ENCODE results near the gene ZNF821.

ZNF821 gene

GRCh38 chr16:71927383-71927782, 43.4 kb upstream of the ZNF821 start:
- TF ChIP-seq SUZ12 (IDR thresholded peaks at IDR 0.05; ENCODE audit: extremely low read depth, insufficient read depth, insufficient read length) (no peak), YY1 (IDR thresholded peaks at IDR 0.05; ENCODE audit: insufficient read depth, insufficient read length) (no peak), ZNF274 (IDR thresholded peaks at IDR 0.05; ENCODE audit: low read depth, low read length) (no peak)
- no peak for DNase-seq (ENCODE audit: low read depth, low spot score)
- H3K9ac ChIP-seq (ENCODE audit: insufficient read length, low read depth) = no peak overlapping the region
- peaks cover 86% of the 10 kb centered on the region for H3K36me3 ChIP-seq (ENCODE audit: insufficient read depth, insufficient read length, low read length)
- H3K27me3 ChIP-seq (ENCODE audit: insufficient read depth, insufficient read length) = no peaks in the 10 kb centered on the region
- H3K9me3 ChIP-seq (ENCODE audit: insufficient read depth, low read length) = no peaks in the 10 kb centered on the region
- no peak overlapping the region for H3K4me3 ChIP-seq (ENCODE audit: insufficient read length, low read depth)
- H3K4me1 ChIP-seq (ENCODE audit: insufficient read depth, insufficient read length) = no peaks in the 10 kb centered on the region

GRCh38 chr16:71924710-71925109, 40.7 kb upstream of the ZNF821 start:
- Histone ChIP-seq H3K27me3 (ENCODE audit: insufficient read depth, insufficient read length) (no peaks in the 10 kb centered on the region), H3K9ac (ENCODE audit: insufficient read length, low read depth) (no peak overlapping the region), H3K4me1 (ENCODE audit: insufficient read depth, insufficient read length) (no peaks in the 10 kb centered on the region), H3K4me3 (ENCODE audit: insufficient read length, low read depth) (no peak overlapping the region), H3K9me3 (ENCODE audit: insufficient read depth, low read length) (peaks cover under 1% of the 10 kb centered on the region), H3K36me3 (ENCODE audit: insufficient read depth, insufficient read length, low read length) (peaks cover 91% of the 10 kb centered on the region)
- TF ChIP-seq SUZ12 (IDR thresholded peaks at IDR 0.05; ENCODE audit: extremely low read depth, insufficient read depth, insufficient read length) (no peak), ZNF274 (IDR thresholded peaks at IDR 0.05; ENCODE audit: low read depth, low read length) (no peak), YY1 (IDR thresholded peaks at IDR 0.05; ENCODE audit: insufficient read depth, insufficient read length) (no peak)
- DNase-seq (ENCODE audit: low read depth, low spot score) = no peak

GRCh38 chr16:71923941-71924690, 40.1 kb upstream of the ZNF821 start:
- Histone ChIP-seq H3K9me3 (ENCODE audit: insufficient read depth, low read length) (peaks cover 7% of the 10 kb centered on the region), H3K4me3 (ENCODE audit: insufficient read length, low read depth) (no peak overlapping the region), H3K36me3 (ENCODE audit: insufficient read depth, insufficient read length, low read length) (peaks cover 91% of the 10 kb centered on the region), H3K4me1 (ENCODE audit: insufficient read depth, insufficient read length) (no peaks in the 10 kb centered on the region), H3K27me3 (ENCODE audit: insufficient read depth, insufficient read length) (no peaks in the 10 kb centered on the region), H3K9ac (ENCODE audit: insufficient read length, low read depth) (no peak overlapping the region)
- no peak for TF ChIP-seq SUZ12 (IDR thresholded peaks at IDR 0.05; ENCODE audit: extremely low read depth, insufficient read depth, insufficient read length)
- no peak for TF ChIP-seq ZNF274 (IDR thresholded peaks at IDR 0.05; ENCODE audit: low read depth, low read length)
- TF ChIP-seq YY1 (IDR thresholded peaks at IDR 0.05; ENCODE audit: insufficient read depth, insufficient read length) = no peak
- no peak for DNase-seq (ENCODE audit: low read depth, low spot score)

- Histone ChIP-seq H3K27me3 (ENCODE audit: insufficient read depth, insufficient read length) (no peaks in the 10 kb centered on the region), H3K4me3 (ENCODE audit: insufficient read length, low read depth) (no peak overlapping the region), H3K9me3 (ENCODE audit: insufficient read depth, low read length) (peaks cover 12% of the 10 kb centered on the region), H3K4me1 (ENCODE audit: insufficient read depth, insufficient read length) (no peaks in the 10 kb centered on the region), H3K36me3 (ENCODE audit: insufficient read depth, insufficient read length, low read length) (peaks cover 96% of the 10 kb centered on the region), H3K9ac (ENCODE audit: insufficient read length, low read depth) (no peak overlapping the region)
- no peak for DNase-seq (ENCODE audit: low read depth, low spot score)
- TF ChIP-seq ZNF274 (IDR thresholded peaks at IDR 0.05; ENCODE audit: low read depth, low read length) = no peak
- no peak for TF ChIP-seq SUZ12 (IDR thresholded peaks at IDR 0.05; ENCODE audit: extremely low read depth, insufficient read depth, insufficient read length)
- no peak for TF ChIP-seq YY1 (IDR thresholded peaks at IDR 0.05; ENCODE audit: insufficient read depth, insufficient read length)
Observed at GRCh38 chr16:71920658-71921057, 36.7 kb upstream of the ZNF821 start.

- peaks cover 91% of the 10 kb centered on the region for H3K36me3 ChIP-seq (ENCODE audit: insufficient read depth, insufficient read length, low read length)
- DNase-seq (ENCODE audit: low read depth, low spot score) = no peak
- no peaks in the 10 kb centered on the region for H3K27me3 ChIP-seq (ENCODE audit: insufficient read depth, insufficient read length)
- TF ChIP-seq SUZ12 (IDR thresholded peaks at IDR 0.05; ENCODE audit: extremely low read depth, insufficient read depth, insufficient read length) (no peak), ZNF274 (IDR thresholded peaks at IDR 0.05; ENCODE audit: low read depth, low read length) (no peak), YY1 (IDR thresholded peaks at IDR 0.05; ENCODE audit: insufficient read depth, insufficient read length) (no peak)
- no peak overlapping the region for H3K4me3 ChIP-seq (ENCODE audit: insufficient read length, low read depth)
- H3K9me3 ChIP-seq (ENCODE audit: insufficient read depth, low read length) = peaks cover 12% of the 10 kb centered on the region
- no peak overlapping the region for H3K9ac ChIP-seq (ENCODE audit: insufficient read length, low read depth)
- no peaks in the 10 kb centered on the region for H3K4me1 ChIP-seq (ENCODE audit: insufficient read depth, insufficient read length)
Observed at GRCh38 chr16:71919035-71919434, 35.1 kb upstream of the ZNF821 start.

GRCh38 chr16:71917900-71918299, 33.9 kb upstream of the ZNF821 start:
- H3K36me3 ChIP-seq (ENCODE audit: insufficient read depth, insufficient read length, low read length) = peaks cover 79% of the 10 kb centered on the region

GRCh38 chr16:71916397-71916920, 32.5 kb upstream of the ZNF821 start:
- no peak overlapping the region for H3K9ac ChIP-seq (ENCODE audit: insufficient read length, low read depth)
- H3K36me3 ChIP-seq (ENCODE audit: insufficient read depth, insufficient read length, low read length) = peaks cover 72% of the 10 kb centered on the region
- peaks cover 12% of the 10 kb centered on the region for H3K9me3 ChIP-seq (ENCODE audit: insufficient read depth, low read length)
- peaks cover 3% of the 10 kb centered on the region for H3K4me1 ChIP-seq (ENCODE audit: insufficient read depth, insufficient read length)
- H3K27me3 ChIP-seq (ENCODE audit: insufficient read depth, insufficient read length) = no peaks in the 10 kb centered on the region
- no peak for DNase-seq (ENCODE audit: low read depth, low spot score)
- H3K4me3 ChIP-seq (ENCODE audit: insufficient read length, low read depth) = no peak overlapping the region
- no peak for TF ChIP-seq ZNF274 (IDR thresholded peaks at IDR 0.05; ENCODE audit: low read depth, low read length)
- no peak for TF ChIP-seq YY1 (IDR thresholded peaks at IDR 0.05; ENCODE audit: insufficient read depth, insufficient read length)
- no peak for TF ChIP-seq SUZ12 (IDR thresholded peaks at IDR 0.05; ENCODE audit: extremely low read depth, insufficient read depth, insufficient read length)

More at GRCh38 chr16:71917900-71918299, 33.9 kb upstream of the ZNF821 start:
- no peak overlapping the region for H3K4me3 ChIP-seq (ENCODE audit: insufficient read length, low read depth)
- TF ChIP-seq ZNF274 (IDR thresholded peaks at IDR 0.05; ENCODE audit: low read depth, low read length) (no peak), SUZ12 (IDR thresholded peaks at IDR 0.05; ENCODE audit: extremely low read depth, insufficient read depth, insufficient read length) (no peak), YY1 (IDR thresholded peaks at IDR 0.05; ENCODE audit: insufficient read depth, insufficient read length) (no peak)
- no peaks in the 10 kb centered on the region for H3K27me3 ChIP-seq (ENCODE audit: insufficient read depth, insufficient read length)
- no peaks in the 10 kb centered on the region for H3K4me1 ChIP-seq (ENCODE audit: insufficient read depth, insufficient read length)
- no peak for DNase-seq (ENCODE audit: low read depth, low spot score)
- H3K9me3 ChIP-seq (ENCODE audit: insufficient read depth, low read length) = peaks cover 12% of the 10 kb centered on the region
- H3K9ac ChIP-seq (ENCODE audit: insufficient read length, low read depth) = no peak overlapping the region

Data from NT2/D1 (cell line).